HL-60/S4 treated with phorbol 12-myristate 13-acetate at 8.2 ng/mL for 4 days and 3 days (cell line): Measurements from ENCODE around the gene TRIM31.
"Not testable (repeated sequence)": the region's sequence is repeated elsewhere in the genome, so short reads cannot be mapped to it uniquely, and the experiment has no call there.

Experiments used
- in situ Hi-C: fragments of 300-500 bp; cut with MboI; formaldehyde crosslinking; loops from 2 replicates; pipeline ENCODE4 v1.15.0; 2022; ENCODE audit warnings: low sequenced_read_pairs

TRIM31 gene

DNA sequence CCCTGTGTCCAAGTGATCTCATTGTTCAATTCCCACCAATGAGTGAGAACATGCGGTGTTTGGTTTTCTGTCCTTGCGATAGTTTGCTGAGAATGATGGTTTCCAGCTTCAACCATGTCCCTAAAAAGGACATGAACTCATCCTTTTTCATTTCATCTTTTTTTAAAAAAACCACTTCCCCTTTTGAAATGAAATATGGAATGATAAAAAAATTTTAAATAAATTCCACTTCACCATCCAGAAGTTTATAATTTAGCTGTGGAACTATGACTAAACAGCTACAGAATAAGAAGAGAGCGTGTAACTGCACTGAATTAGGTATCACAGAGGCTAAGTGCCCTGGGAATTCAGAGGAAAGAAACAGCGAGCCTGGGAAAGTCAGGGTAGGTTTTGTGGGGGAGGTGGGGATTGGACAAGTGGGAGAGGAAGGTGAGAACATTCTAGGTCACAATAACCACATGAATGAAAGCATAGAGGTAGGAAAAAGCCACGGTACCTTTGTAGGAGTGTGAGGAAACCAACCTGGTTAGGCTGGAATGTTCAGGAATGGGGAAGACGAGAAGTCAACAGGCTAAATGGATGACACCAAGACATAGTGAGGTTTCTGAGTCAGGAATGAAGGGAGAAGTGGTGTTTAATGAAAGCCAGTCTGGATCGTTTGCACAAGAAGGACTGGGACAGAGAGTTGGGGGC, 37.1 kb upstream of the TRIM31 start:
- in situ Hi-C loops, result no loop called here

GRCh38 chr6:30149234-30149633, 36.3 kb upstream of the TRIM31 start:
- in situ Hi-C loops, result no loop called here

DNA sequence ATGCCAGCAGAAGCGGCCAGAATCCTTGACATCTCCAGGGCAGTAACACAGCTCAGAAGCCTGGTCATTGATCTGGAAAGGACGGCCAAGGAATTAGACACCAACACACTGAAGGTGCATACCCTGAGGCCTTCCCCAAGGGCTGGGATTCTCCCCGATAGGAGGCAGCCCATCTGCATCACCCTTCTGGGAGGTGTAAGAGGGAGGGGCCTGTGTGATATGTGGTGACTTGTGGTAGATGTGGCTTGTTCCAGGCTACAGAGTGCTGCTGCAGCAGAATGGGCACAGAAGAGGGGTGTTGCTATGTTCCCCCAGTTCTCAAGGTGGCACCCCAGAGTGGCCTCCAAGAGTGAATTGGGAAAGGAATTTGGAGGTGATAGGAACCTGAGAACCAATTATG, 34.2 kb upstream of the TRIM31 start:
- in situ Hi-C loops, result no loop called here

DNA sequence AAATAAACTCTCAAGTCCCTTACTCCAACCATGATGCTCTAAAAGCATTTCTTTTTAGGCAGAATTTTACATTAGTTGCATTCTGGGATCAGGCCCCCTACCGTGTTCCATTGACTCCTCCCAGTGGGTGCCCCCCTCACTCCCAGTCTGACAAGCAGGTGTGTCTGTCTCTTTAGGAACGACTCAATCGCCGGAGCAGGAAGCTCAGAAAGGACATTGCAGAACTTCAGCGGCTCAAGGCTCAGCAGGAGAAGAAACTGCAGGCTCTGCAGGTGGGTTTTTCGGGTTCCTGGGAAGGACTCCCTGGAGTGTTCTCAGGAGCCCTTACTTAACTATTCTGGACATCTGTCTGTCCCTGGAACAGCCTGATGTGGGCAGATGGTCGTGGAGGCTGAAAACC, 32.9 kb upstream of the TRIM31 start:
- in situ Hi-C loops, result no loop called here

GRCh38 chr6:30144811-30145210, 31.9 kb upstream of the TRIM31 start:
- in situ Hi-C loops, result no loop called here

DNA sequence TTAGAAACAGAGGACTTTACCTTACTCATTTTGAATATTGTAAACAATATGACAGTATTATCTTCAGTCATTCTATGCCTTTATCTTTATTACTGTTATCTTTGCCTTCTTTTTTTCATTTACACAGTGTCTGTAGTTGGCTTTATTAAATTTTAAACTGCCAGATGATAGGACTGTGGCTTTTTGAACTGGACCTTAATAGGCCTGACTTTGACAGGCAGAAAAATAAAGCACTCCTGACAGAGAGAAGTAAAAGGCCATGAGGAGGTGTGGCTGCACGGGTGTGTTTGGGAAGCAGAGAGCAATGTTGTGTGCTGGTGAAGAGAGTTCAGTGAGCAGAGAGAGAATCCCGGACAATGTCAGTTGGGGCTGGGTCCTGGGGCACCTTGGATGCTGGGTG, 30.9 kb upstream of the TRIM31 start:
- in situ Hi-C loops, result no loop called here

GRCh38 chr6:30142665-30143064, 29.8 kb upstream of the TRIM31 start:
- in situ Hi-C loops, result no loop called here

- in situ Hi-C loops, result not testable (repeated sequence)
Measured at GRCh38 chr6:30140240-30140639, 27.4 kb upstream of the TRIM31 start.

GRCh38 chr6:30136570-30137286, 23.8 kb upstream of the TRIM31 start:
- in situ Hi-C loops, result no loop called here

- in situ Hi-C loops, result no loop called here
Measured at GRCh38 chr6:30135757-30136156, 22.9 kb upstream of the TRIM31 start, which contains the start of gene TRIM40. Gene TRIM40 (plus strand): TSS chr6:30136140. CDS start chr6:30137037, 897 bp downstream.

GRCh38 chr6:30135147-30135546, 22.3 kb upstream of the TRIM31 start:
- in situ Hi-C loops, result no loop called here

DNA sequence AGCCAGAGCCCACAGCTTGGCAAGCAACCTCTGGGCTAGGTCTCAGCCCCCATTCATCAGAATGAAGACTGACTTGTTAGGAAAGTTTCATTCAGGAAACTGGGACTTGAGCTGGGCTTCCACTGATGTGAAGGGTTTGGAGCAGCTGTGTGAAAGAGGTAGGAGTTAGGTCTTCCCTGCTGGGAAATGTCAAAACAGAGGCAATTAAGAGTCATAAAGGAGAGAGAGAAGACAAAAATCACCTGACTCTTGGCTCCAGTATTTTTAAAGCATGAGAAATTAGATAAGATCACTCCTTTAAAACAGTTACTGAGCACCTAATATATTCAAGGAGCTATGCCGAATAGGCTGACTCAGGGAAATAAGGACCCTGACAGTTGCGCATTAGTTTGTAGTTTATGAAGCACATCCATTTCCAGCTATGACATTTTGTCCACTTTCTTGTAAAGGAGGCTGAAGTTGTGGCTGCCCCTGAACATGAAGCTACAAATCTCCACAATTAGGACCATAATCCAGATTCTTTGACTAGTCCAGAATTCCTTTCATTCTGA, 19.1 kb upstream of the TRIM31 start:
- in situ Hi-C loops, result no loop called here

- in situ Hi-C loops, result no loop called here
Measured at GRCh38 chr6:30130887-30131862, 18.3 kb upstream of the TRIM31 start.

GRCh38 chr6:30130179-30130679, 17.3 kb upstream of the TRIM31 start:
- in situ Hi-C loops, result no loop called here

DNA sequence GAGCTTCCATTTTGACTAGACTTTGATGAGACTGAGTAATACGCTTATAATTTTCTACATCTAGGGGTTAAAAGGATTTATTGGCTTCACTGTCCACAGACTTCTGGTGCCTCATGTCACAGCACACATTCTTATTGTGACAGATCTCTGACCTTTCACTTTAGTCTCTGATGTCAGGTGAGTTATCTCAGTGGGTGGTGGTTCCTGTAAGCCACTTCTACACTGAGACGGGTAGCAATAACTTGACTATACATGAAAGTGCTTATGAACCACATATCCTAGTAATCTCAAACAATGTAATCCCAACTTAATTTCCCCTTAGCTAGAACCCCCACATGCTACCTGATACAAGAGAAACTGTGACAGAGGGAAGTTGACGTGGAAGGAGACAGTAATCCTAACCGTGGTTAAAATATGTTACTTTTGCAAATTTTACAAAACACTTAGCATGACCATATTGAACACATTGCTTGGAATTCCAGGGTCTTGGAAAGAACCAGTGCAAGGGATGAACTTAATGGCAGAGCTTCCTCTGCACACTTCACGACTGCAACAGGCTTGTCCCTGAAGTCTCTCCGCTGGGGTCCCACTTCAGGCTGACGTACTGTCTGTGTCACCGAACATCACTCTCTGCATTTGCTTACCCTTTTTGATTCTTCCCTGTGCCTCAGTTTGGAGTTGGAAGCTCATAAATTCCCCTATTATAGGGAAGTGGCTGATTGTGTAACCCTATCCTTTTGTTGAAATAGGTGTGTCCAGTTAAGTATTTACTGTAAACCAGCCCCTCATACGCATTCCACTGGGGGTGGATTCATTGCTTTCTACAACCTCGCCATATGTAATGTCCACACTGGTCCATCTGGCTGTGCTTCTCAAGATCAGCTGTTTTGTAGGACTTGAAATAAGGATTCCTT, 16.6 kb upstream of the TRIM31 start:
- in situ Hi-C loops, result no loop called here

- in situ Hi-C loops, result no loop called here
Measured at GRCh38 chr6:30127238-30128093, 14.6 kb upstream of the TRIM31 start.

- in situ Hi-C loops, result no loop called here
Measured at GRCh38 chr6:30122515-30122914, 9.6 kb upstream of the TRIM31 start.

GRCh38 chr6:30121446-30122366, 8.8 kb upstream of the TRIM31 start:
- in situ Hi-C loops, result no loop called here
